ENCODE measurements around the gene NOP10.

The NOP10 gene

GRCh38 chr15:34301058-34301457 lies 41.9 kb downstream of the NOP10 start:
- H3K4me1 ChIP-seq (ENCODE audit: low read depth, poor library complexity, severe bottlenecking): no peaks in the 10 kb centered on the region
- no peak overlapping the region for H3K4me3 ChIP-seq (IDR thresholded peaks at IDR 0.05; ENCODE audit: insufficient read depth, low read depth, low read length)
- TF ChIP-seq CTCF (conservative IDR thresholded peaks at IDR 0.05; ENCODE audit: low read depth, low read length): no peak
- H3K79me2 ChIP-seq (ENCODE audit: insufficient read depth, low read depth): no peaks in the 10 kb centered on the region
- H3K9ac ChIP-seq: no peak overlapping the region
- H3K4me2 ChIP-seq: no peak overlapping the region
- no peaks in the 10 kb centered on the region for H4K20me1 ChIP-seq (ENCODE audit: insufficient read depth)
- no peaks in the 10 kb centered on the region for H3K36me3 ChIP-seq (ENCODE audit: insufficient read depth)
- H3K27me3 ChIP-seq (ENCODE audit: insufficient read depth, low read depth): no peaks in the 10 kb centered on the region
- H3K27ac ChIP-seq: no peak overlapping the region
- no peak overlapping the region for H2AFZ ChIP-seq (ENCODE audit: low read depth)

GRCh38 chr15:34297059-34297458 lies 45.9 kb downstream of the NOP10 start:
- Histone ChIP-seq H3K9ac (no peak overlapping the region), H3K4me2 (no peak overlapping the region), H3K79me2 (ENCODE audit: insufficient read depth, low read depth) (no peaks in the 10 kb centered on the region), H4K20me1 (ENCODE audit: insufficient read depth) (no peaks in the 10 kb centered on the region), H3K36me3 (ENCODE audit: insufficient read depth) (no peaks in the 10 kb centered on the region), H3K27me3 (ENCODE audit: insufficient read depth, low read depth) (no peaks in the 10 kb centered on the region), H3K27ac (no peak overlapping the region), H3K4me1 (ENCODE audit: low read depth, poor library complexity, severe bottlenecking) (no peaks in the 10 kb centered on the region), H3K4me3 (IDR thresholded peaks at IDR 0.05; ENCODE audit: insufficient read depth, low read depth, low read length) (no peak overlapping the region), H2AFZ (ENCODE audit: low read depth) (no peak overlapping the region)
- no peak for TF ChIP-seq CTCF (conservative IDR thresholded peaks at IDR 0.05; ENCODE audit: low read depth, low read length)

GRCh38 chr15:34292621-34293020 lies 50.3 kb downstream of the NOP10 start:
- H3K4me2 ChIP-seq: no peak overlapping the region
- H3K4me1 ChIP-seq (ENCODE audit: low read depth, poor library complexity, severe bottlenecking): no peaks in the 10 kb centered on the region
- no peak overlapping the region for H2AFZ ChIP-seq (ENCODE audit: low read depth)
- H3K79me2 ChIP-seq (ENCODE audit: insufficient read depth, low read depth): no peaks in the 10 kb centered on the region
- H4K20me1 ChIP-seq (ENCODE audit: insufficient read depth): no peaks in the 10 kb centered on the region
- H3K36me3 ChIP-seq (ENCODE audit: insufficient read depth): no peaks in the 10 kb centered on the region
- no peak overlapping the region for H3K4me3 ChIP-seq (IDR thresholded peaks at IDR 0.05; ENCODE audit: insufficient read depth, low read depth, low read length)
- H3K9ac ChIP-seq: no peak overlapping the region
- no peaks in the 10 kb centered on the region for H3K27me3 ChIP-seq (ENCODE audit: insufficient read depth, low read depth)
- no peak overlapping the region for H3K27ac ChIP-seq
- TF ChIP-seq CTCF (conservative IDR thresholded peaks at IDR 0.05; ENCODE audit: low read depth, low read length): no peak
